HG02938 (cell line): ENCODE measurements around the gene MACROD2.

Source experiments
- ATAC-seq: cut with Tn5 transposase; IDR thresholded peaks from one replicate; pipeline ENCODE4 v1.9.1; 2021; ENCODE audit warnings: mild to moderate bottlenecking, moderate library complexity; ENCODE audit not compliant: unreplicated experiment

Gene MACROD2

DNA sequence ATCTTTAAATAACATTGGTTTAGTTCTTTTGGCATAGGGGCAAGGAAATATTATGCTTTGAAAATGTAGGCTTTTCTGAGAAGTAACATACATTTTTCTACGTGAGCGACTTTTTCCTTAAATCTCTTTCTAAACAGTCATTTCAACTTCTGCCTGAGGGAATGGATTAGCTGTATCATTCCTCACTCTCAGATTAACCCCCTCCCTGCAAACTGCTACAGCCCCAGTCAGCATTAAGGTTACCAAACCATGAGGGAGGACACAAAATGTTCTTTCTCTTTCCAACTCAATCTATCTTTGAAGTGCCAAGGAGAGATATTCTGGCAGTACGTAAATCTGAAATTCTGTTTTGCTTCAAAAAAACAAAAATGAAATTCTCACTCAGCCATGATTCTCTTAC, 573.4 kb downstream of the MACROD2 start:
- no peak for ATAC-seq

DNA sequence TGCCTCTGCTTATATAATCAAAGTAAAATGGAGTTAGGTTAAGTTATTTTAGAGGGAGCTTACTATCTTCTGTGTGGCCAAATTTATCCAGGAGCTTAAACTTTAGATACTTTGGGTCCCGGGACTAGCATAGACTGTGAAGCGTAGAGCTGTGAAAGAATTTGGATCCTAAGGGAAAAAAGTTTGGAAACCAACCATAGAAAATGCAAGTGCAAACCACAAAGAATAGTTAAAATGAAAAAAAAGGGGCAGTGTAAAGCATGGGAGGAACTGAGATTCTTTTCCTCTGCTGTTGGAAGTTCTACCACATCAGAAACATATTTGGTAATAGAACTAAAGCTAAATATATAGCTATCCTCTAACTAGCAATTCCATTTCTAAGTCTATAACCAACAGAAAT, 574.3 kb downstream of the MACROD2 start:
- ATAC-seq = no peak

DNA sequence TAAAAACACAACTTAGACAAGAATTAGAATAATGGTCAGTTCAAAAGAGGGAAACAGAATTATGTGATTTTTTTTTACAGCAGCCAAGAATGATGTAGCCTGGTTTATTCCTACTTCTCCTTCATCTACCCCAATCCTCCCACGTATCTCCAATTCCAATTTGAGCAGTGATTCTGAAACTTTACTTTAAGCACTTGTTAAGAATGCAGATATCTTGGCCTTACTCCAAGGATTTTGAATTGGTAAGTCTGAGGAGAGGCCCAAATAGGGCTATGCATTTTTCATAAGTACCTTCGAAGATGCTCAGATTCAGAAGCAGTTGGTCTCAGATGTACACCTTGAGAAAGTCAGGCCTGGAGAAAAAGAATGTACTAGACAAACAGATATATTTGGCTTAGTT, 575.5 kb downstream of the MACROD2 start:
- no peak for ATAC-seq

DNA sequence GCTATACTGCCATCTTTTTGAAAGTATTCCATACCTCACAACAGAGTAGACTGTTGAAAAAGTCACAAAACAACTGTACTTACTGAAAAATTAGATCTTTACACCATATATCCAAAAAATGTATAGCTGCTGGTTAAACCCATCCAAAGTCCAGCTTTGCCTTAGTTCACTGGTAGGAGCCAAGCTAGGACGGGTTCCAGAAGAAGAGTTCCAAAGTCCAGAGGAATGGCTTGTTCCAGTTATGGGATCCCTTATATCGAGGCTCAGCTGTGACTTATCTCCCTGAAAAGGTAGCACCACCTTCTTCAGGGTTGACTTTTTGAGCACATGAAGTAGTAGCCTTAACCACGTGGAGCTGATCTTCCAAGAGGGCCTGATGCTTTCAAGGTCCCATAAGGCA, 578.4 kb downstream of the MACROD2 start:
- no peak for ATAC-seq

DNA sequence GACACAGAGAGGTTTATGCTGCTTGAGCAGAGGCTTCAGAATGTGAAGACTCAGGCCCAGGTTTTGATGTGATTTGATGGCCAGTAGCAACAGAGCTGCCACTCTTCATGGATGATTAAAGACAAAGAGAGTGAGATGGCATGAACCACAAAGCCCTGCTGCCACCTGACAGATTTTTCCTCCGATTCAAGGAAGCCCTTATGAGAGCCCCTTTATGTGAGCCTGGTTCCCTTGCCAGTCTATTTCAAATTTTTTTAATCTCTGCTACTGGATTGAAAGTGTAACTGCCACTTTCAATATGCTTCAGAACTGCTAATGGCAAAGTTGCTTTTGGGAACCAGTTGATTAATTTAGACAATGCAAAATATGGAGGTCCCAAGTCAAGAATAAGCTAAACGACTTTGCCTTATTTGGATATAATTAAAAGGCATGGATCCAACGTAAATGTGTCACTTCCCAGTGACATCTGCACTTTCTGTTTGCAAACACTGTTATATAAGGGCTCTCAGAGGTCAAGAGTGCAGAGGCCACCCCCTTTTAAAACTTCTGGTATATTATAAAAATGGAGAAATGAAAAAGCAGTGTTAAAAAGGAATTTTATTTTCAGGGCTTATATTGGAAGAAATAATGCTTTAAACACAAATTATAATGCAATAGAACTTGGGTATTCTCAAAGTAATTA, 581.0 kb downstream of the MACROD2 start:
- no peak for ATAC-seq

DNA sequence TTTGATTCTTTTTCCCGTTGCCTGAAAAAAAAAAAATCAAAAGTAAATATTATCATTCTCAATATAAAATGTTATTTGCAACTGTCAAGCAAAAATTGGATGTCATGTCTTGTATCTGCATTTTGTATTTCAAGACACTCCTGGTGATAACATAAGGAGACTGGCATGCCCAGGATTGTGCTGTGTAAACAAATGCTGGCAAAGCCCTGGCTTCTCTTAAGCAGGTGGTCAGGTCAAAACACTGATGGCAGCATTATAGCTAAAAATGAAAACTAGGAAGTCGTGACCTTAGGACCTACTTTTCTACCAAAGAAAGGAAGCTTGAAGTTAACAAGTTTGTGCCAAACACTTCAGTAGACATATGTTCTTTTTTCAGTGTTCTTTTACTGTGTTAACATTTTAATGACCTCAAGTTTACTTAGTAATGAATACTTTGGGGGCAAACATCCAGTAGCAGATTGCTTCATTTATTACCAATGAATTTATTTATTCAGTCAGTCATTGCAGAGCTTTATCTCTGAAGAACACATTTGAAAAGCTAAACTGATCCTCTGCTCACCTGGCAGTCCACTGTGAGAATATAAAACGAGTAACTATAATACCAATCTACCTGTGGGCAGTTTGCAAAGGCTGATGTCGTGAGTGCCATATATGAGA, 585.2 kb downstream of the MACROD2 start:
- ATAC-seq = no peak

DNA sequence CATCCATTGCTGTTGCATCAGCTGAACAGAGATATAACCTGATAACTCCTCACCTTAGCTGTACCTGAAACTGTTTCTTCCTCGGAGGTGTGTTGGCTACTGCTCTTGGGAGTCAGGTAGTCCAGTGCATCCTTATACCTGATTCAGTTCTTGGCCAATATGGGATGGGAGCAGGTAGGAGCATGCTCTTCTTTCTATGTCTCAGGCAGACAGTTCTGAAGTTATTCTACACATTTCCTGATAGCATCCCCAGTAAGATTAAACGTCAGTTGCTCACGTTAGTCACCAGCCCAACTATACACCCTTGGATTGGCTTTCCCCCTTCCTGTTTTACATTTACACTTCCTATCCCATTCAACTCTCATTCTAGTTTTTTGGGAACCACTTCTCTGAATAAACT, 586.4 kb downstream of the MACROD2 start:
- no peak for ATAC-seq

DNA sequence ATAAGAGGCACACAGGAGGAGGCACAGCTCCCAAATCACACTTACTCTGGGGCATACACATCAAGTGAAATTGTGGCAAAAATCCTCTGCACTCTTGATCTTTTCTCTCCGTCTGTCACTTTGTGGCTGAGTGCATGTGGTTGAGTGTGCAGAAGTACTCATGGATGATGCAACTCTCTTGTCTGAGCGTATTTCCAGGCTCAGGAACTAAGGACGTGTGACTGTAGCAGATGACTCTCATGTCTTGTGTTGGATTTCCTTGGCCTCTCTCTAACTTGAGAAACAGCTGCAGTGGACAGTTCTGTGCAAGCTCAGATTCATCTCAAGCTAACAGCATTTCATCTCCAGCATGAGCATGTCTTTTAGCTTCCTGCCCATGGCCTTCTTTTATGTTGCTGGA, 587.5 kb downstream of the MACROD2 start:
- ATAC-seq = no peak

DNA sequence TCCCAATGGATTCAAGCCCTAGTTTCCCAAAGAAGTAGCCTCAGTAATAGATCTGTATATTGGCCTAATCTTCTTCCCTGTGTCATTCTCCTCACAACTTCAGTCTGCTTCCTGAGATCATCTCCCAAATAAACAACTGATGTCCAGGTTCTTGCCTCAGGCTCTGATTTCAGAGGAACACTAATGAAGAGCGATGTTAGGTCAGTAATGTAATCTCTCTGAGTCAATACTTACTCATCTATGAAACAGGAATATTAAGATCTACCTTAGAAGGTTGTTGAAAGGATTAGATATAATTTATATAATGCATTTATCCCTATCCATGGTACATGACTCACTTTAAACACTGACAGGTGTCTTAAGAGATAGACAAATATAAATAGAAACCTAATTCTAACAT, 588.1 kb downstream of the MACROD2 start:
- ATAC-seq = no peak

DNA sequence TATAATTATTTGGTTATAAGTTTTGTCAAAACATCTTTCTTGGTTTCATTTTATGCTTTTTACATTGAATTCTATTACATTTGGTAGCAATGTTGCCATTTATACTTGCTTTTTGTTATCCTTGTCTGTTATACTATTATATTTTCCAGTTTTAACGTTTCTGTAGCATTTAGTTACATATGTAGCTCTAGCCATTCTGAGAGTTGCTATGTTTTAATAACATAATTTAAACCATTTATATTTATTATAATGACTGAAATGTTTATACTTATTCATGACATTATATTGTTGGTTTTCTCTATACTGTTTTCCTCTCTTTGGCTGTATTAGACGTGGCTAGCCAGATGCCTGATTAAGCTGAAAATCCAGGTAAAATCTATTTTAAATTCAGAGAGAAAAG, 594.1 kb downstream of the MACROD2 start:
- no peak for ATAC-seq

DNA sequence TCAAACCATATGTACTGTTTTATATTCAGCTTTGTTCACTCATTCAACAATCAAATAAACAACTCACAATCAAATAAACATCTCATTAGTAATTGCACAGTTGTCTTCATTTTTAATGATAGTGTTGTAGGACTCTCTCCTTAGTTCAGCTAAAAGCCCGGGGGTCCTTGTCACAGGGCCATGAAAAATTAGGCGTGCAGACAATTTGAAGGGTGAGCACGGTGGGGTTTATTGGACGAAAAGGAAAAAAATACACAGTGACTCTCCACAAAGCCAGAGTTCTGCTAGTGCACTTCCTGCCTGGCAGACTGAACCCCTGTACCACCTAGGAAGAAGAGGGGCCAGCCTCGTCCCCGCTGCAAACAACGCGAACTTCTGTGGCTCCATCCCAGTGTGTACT, 599.7 kb downstream of the MACROD2 start:
- no peak for ATAC-seq

DNA sequence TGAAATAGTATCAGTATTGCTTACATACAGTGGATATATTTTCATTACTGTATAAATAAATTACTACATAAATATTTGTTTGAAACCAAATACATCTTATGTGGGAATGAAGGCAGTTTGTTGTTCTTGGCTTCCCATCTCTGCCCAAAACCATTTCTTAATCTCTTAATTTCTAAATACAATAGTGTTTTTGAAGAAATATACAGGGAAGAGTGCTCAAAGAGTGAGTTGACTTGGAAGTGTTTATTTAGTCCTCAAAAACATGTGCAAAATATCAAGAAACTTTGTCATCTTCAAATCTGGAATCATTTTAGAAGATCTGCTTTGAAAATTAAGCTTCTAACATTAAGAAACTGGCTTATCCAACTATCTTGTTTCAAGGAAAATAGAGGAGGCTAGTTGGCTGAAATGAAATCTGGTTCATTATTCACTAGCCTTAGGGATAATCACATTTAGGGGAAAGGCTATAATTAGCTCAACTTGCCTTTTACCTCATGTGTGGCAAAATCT, 601.9 kb downstream of the MACROD2 start:
- ATAC-seq = no peak

DNA sequence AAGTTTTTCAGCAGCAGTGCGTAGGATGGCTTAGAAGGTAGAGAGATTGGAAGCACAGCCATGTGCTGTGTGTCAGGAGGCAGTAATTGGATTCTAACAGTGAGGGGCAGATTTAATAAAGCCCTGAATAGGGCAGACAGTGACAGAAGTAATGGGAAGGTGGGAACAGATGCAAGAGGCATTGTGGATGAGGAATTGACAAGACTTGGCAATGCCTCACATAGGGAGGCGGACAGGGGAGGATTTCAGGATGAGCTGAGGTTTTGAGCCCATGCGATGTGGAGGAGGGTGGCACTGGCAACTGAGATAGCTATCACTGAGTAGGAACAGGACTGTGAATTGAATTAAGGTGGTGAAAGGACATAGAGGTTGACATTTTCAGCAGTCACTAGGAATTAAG, 604.3 kb downstream of the MACROD2 start:
- no peak for ATAC-seq

DNA sequence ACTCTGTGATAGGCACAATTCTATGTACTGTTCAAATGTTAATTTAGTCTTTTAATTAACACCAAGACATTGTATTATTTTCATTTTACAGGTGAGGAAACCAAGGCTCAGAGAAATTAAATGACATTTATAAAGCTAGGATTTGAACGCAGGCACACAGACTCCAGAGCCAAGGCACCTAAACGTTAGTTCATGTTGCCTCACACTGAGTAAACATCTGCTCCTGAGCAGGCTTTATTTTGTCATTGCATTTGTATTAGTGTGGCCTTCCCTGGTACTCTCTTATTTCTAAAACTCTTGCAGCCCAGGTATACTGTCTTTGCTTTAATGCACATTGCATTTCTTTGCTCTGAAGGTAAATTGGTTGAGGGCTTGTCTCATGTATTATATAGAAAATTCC, 605.2 kb downstream of the MACROD2 start:
- no peak for ATAC-seq

DNA sequence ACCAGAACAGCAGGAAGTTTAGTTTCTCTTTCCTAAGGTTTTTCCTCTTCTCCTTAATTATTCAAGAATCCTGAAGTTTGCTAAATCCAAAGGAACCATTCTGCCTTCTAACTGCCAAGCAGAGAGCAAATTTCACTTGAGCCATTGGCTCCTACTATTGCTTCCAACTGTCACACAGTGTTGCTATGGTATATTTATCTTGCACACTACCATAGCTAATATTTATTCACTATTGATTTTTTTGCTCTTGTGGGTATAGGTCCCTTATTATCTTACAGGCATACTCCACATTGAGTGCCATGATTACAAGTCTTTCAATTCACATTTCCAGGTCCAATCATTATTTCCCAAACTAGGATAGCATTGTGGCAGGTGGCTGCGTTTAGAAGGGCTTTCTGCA, 608.8 kb downstream of the MACROD2 start:
- no peak for ATAC-seq

DNA sequence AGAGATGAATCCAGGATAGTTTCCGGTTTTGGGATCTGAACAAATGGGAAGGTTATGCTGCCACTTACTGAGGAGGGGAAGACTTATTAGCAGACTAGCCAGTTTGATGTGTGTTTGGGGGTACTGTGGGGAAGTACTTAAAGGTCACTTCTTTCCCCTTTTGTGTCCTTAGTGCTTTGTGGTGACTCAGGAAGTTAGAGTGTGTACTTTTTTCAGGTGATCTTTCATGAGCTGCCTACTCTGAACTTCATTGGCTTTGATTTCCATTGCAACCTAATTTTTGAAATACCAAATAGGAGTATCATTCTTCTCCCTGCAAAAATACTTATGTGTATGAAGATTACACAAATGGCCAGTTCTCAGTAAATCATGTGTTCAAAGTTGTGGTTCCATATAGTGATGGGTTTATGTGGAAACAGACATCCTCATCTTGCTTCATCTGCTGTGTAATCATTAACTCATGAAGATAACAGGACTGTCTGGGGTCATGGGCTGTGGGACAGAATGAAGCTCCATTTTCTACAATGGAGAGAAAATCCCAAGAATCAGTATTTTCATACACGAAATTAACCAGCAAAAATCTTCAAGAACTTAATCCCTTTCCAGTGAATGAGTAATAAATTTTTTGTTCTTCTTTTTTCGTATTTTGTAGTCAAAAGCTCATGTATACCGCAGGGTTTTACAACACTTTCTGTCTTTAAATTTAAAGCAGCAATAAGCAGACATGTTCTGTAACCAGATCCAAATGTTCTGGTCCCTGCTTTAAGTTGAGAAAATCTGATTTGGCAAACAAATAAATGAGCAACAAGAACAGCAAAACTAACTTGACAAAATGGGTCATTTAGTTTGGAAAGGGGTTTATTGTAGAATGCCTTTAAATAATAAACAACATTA, 614.3 kb downstream of the MACROD2 start:
- ATAC-seq = no peak

DNA sequence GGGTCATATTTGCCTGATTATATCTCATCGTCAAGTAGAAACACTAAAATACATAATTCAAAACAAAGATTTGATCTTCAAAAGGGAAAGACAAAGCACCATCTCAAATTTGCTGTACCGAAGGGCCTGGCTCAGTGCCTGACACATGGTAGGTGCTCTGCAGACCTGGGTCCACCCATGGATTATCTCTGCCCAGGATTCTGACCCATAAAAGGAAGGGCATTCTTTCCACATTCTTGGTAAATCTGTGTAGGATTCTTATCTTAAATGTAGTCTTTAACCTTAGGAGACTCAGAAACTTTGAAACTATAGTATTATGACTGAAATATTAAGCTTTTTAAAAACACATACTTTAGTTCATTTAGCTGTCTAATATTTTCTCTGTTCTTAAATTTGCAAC, 616.2 kb downstream of the MACROD2 start:
- ATAC-seq = no peak

DNA sequence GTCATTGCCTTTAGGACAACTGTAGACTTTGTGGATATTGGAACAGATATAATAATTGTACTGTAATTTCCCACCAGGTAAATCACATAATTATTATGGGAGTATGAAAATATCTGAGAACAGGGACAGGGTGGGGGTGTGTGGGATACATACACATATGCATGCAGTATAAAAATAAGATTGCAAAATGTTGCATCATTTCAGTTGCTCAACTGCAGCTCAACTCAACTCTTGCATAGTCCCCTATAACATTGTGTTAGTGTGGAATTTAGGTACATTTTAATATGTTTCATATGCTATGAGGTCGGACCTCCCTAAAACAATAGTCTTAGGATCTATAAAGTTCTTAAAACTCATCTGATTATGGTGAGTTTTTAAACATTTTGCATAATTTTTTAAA, 617.1 kb downstream of the MACROD2 start:
- no peak for ATAC-seq

DNA sequence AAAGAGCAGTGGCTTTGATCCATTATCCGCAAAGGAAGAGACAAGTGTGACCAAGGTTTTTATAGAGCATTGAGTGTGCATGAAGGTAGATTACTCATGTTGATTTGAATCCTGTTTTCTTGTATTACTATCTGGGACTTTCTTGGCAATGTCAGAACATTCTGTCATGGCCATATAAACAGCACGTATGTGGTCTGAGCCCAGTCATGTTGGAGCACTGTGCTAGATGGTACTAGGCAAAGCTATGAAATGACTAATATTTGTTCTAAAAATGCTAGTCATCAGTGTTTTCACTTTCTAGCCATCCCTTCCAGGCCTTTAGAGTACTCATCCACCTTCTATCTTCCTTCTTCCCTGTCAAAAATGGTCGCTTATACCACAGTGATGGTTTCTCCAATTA, 620.7 kb downstream of the MACROD2 start:
- no peak for ATAC-seq

DNA sequence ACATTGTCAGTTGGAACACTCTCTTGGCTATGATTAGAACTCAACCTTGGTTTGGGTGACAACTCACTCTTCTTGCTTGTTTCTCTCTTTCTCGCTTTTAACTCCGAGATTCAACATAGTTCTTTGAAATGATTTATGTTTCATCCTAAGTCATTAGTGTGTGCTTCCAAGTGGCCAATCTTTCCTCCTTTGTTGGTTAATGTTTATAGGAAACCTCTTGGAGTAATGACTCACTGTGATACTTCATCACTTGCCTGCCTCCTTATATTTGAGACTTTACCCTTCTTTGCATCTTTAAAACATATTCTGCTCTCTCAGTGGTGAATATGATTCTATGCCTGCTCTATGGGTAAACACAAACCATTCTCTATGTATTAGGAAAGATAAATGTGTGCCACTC, 621.8 kb downstream of the MACROD2 start:
- ATAC-seq = no peak

DNA sequence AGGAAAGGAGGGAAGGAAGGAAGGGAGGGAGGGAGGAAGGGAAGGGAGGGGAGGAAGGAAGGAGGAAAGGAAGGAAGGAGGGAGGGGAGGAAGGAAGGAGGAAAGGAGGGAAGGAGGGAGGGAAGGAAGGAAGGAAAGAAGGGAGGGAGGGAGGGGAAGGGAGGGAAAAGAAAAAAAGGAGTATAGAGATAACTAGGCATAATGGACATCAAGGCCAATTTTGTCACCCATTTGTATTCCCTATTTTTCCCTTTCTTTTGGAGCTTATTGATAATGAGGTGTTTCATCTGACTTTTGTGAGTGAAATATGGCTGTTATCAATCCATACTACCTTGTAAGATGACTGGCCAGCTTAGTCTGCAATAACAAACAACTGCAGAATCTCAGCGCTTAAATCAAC, 624.1 kb downstream of the MACROD2 start:
- no peak for ATAC-seq

DNA sequence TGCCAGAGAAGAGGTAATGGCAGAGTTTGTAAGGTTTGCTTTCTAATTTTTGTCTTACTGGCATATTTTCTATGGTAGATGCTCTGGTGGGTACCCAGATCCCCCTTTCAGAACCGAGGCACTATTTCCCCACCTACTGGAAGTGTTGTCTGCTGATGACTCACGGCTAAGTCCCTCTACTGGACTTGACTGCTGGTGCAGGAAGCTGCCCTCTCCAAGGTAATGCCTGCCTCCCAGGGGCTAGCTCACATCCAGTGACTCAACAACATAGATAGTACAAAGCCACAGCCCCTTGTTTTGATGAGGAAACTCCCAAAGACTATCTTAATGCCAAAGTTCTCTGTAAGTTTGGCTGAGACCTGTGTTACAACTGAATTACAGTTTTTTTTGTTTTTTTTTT, 627.5 kb downstream of the MACROD2 start:
- no peak for ATAC-seq
